ENCODE results near the gene DUSP16. TPM values are rescaled to one million over a fixed set of nuclear protein-coding genes. Genes with fewer than 3 reads are reported as not detected.

DUSP16 gene
- total RNA-seq (ENCODE audit: low replicate concordance): 52.1 and 240 TPM in 2 replicates
- long read RNA-seq, full-length matches to known transcripts: 4 of 79 reads
- long read RNA-seq, partial matches to known transcripts: 15 of 79 reads
- long read RNA-seq, other reads (novel, unspliced or antisense): 60 of 79 reads

- H3K36me3 Mint-ChIP-seq: peaks cover 32% of the 10 kb centered on the region
- H3K27ac Mint-ChIP-seq: peak within 1 kb of the TSS; percentile 99
- no peaks in the 10 kb centered on the region for H3K9me3 Mint-ChIP-seq
- peak within 1 kb of the TSS; percentile 94 for H3K4me3 Mint-ChIP-seq
- DNase-seq (ENCODE audit: extremely low spot score, unreplicated experiment): peak; percentile 90
- peak; percentile 36 for TF ChIP-seq CTCF (conservative IDR thresholded peaks at IDR 0.05)
- peaks cover 8% of the 10 kb centered on the region for H3K4me1 Mint-ChIP-seq (ENCODE audit: unreplicated experiment)
- H3K27me3 Mint-ChIP-seq: peaks cover 3% of the 10 kb centered on the region
Measured at GRCh38 chr12:12562585-12563261, at the start of gene DUSP16. Gene DUSP16 (minus strand): TSS chr12:12562863. CDS start chr12:12521098, 41,765 bp downstream.

- peak overlapping the region; percentile 91 for H3K4me3 Mint-ChIP-seq
- no peak for DNase-seq (ENCODE audit: extremely low spot score, unreplicated experiment)
- H3K27ac Mint-ChIP-seq: peak overlapping the region; percentile 99
- H3K27me3 Mint-ChIP-seq: no peaks in the 10 kb centered on the region
- no peak for TF ChIP-seq CTCF (conservative IDR thresholded peaks at IDR 0.05)
- peaks cover 18% of the 10 kb centered on the region for H3K36me3 Mint-ChIP-seq
- peaks cover 16% of the 10 kb centered on the region for H3K4me1 Mint-ChIP-seq (ENCODE audit: unreplicated experiment)
- no peaks in the 10 kb centered on the region for H3K9me3 Mint-ChIP-seq
Measured at GRCh38 chr12:12612358-12612757, 49.7 kb upstream of the DUSP16 start.

GRCh38 chr12:12611512-12612306, 49.0 kb upstream of the DUSP16 start, which contains the start of gene CREBL2:
Gene CREBL2 (plus strand): TSS chr12:12611876. CDS start chr12:12612173, 297 bp downstream.
- Mint-ChIP-seq H3K4me3 (peak within 1 kb of the TSS; percentile 91), H3K27me3 (no peaks in the 10 kb centered on the region), H3K4me1 (ENCODE audit: unreplicated experiment) (peaks cover 13% of the 10 kb centered on the region), H3K36me3 (peaks cover 12% of the 10 kb centered on the region), H3K27ac (peak within 1 kb of the TSS; percentile 99), H3K9me3 (no peaks in the 10 kb centered on the region)
- DNase-seq (ENCODE audit: extremely low spot score, unreplicated experiment): peak; percentile 88
- TF ChIP-seq CTCF (conservative IDR thresholded peaks at IDR 0.05): no peak

- Mint-ChIP-seq H3K27me3 (no peaks in the 10 kb centered on the region), H3K9me3 (no peaks in the 10 kb centered on the region), H3K4me3 (peak overlapping the region; percentile 91), H3K36me3 (peaks cover 5% of the 10 kb centered on the region), H3K4me1 (ENCODE audit: unreplicated experiment) (peaks cover 11% of the 10 kb centered on the region), H3K27ac (peak overlapping the region; percentile 99)
- no peak for TF ChIP-seq CTCF (conservative IDR thresholded peaks at IDR 0.05)
- no peak for DNase-seq (ENCODE audit: extremely low spot score, unreplicated experiment)
Measured at GRCh38 chr12:12610711-12611110, 48.0 kb upstream of the DUSP16 start.

GRCh38 chr12:12609692-12610091, 47.0 kb upstream of the DUSP16 start:
- Mint-ChIP-seq H3K9me3 (no peaks in the 10 kb centered on the region), H3K27ac (no peak overlapping the region), H3K27me3 (no peaks in the 10 kb centered on the region), H3K36me3 (peaks cover 5% of the 10 kb centered on the region), H3K4me1 (ENCODE audit: unreplicated experiment) (peaks cover 11% of the 10 kb centered on the region), H3K4me3 (no peak overlapping the region)
- no peak for TF ChIP-seq CTCF (conservative IDR thresholded peaks at IDR 0.05)
- no peak for DNase-seq (ENCODE audit: extremely low spot score, unreplicated experiment)

Data from type B pancreatic cell (in vitro differentiated cells).